Omental fat pad (tissue), 4 donors: Measurements from ENCODE around the gene AKAP6. TPM values are rescaled to one million over a fixed set of nuclear protein-coding genes. Genes with fewer than 3 reads are reported as not detected.

ENCODE experiments used
- ATAC-seq: fragments of 150-250 bp; one replicate; pipeline ENCODE4 v1.9.1; 2016; ENCODE audit warnings: mild to moderate bottlenecking, moderate library complexity; ENCODE audit not compliant: low FRiP score
- DNase-seq: peaks from one replicate; pipeline ENCODE4 v3.0.0-alpha.2; 2019; ENCODE audit warnings: low spot score
- CTCF ChIP-seq, 3 donors: fragments of 450-650 bp; IDR thresholded peaks; one replicate each; pipeline ENCODE4 v1.5.1; 2016 to 2017; ENCODE audit warnings: antibody characterized with exemption in 3 of 3, mild to moderate bottlenecking in 3 of 3, moderate library complexity in 2 of 3
- total RNA-seq, 4 donors: library from RNA; depleted of rRNA; stranded (reverse); fragments of >200 nt; gene quantifications; one replicate each; pipeline ENCODE4 v1.1.0, GENCODE V29; 2016

AKAP6 gene
- total RNA-seq, 4 donors from 2014 or later = 3.3 to 8.7 (median 5.2) TPM

- no peak for DNase-seq
- ATAC-seq = no peak
- TF ChIP-seq CTCF (IDR thresholded peaks at IDR 0.05) = no peak
Observed at GRCh38 chr14:32341947-32342846, 13.1 kb downstream of the AKAP6 start.

DNA sequence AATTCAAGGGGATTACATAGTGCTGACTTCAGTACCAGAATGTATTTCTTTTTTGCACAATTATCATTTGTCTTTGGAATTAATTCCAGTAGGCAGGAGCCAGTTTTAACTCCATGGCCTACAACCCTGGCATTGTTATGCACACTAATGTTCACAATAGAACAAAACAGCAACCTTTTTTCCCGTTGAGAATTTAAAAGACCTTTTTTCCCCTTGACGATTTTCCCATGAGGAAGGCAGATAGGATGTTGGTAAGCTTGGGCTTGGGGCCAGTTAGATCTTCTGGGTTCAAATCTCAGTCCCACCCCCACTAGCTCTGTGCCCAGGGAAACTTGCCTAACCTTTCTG, 13.7 kb downstream of the AKAP6 start:
- DNase-seq = no peak
- no peak for TF ChIP-seq CTCF (IDR thresholded peaks at IDR 0.05)
- ATAC-seq = no peak

- ATAC-seq (no peak), DNase-seq (no peak)
- TF ChIP-seq CTCF (IDR thresholded peaks at IDR 0.05) = no peak
Observed at GRCh38 chr14:32343926-32344430, 14.9 kb downstream of the AKAP6 start.

DNA sequence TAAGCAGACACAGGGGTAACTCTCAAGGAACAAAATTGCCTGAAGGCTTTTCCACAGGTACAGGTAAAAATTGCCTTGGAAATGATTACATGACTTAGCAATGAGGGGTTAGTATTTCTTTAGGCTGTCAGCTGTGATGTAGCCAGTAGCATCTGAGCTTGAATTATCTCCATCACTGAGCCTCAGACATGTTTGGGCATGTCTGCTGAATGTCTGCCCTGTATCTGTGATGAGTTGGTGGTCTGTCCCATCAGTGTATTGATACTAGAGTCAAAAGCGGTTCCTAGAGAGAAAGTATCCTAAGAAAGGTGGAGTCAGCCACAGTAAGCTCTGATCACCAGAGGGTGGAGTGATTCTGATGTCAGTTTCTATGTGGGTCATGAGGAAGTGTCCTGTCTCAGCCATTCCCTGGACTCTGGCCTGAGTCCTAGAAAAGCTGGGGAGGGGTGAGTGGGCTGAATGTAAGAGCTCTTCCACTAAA, 16.3 kb downstream of the AKAP6 start:
- no peak for TF ChIP-seq CTCF (IDR thresholded peaks at IDR 0.05)
- DNase-seq (no peak), ATAC-seq (no peak)

DNA sequence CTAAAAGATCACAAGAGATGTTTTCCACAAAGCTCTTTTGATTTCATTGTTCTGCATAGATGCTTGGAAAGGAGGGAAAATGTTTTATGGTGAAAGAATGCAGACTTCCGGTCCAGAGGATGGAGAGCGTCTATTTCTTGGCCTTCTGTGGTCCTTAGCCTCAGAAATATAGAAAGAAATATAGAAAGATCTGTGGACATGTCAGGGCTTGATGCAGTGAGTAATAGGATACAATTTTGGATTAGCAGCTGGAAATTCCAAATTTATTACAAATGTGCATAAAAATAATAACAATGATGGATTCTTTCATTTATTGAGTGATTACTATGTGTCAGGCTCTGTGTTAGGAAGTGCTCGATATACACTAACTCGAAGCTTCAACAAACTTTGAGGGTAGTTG, 20.2 kb downstream of the AKAP6 start:
- DNase-seq (no peak), ATAC-seq (no peak)
- TF ChIP-seq CTCF (IDR thresholded peaks at IDR 0.05) = no peak

DNA sequence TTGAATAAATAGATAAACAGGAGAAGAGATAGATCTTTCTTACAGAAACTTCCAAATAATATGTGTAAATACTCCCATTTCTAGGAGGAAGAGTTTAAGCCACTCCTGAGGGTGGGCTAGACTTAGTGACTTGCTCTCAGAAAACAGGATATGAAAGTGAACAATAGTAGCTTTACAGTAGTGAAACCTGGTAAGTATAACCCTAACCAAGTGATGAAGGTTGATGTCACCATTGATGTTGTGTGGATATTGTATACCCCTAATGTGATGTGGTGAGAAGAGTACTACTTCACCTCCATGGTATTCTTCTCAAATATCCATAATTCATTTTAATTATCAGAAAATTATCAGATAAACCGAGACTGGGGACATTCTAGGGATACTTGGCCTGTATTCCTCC, 20.9 kb downstream of the AKAP6 start:
- no peak for TF ChIP-seq CTCF (IDR thresholded peaks at IDR 0.05)
- ATAC-seq (no peak), DNase-seq (no peak)

DNA sequence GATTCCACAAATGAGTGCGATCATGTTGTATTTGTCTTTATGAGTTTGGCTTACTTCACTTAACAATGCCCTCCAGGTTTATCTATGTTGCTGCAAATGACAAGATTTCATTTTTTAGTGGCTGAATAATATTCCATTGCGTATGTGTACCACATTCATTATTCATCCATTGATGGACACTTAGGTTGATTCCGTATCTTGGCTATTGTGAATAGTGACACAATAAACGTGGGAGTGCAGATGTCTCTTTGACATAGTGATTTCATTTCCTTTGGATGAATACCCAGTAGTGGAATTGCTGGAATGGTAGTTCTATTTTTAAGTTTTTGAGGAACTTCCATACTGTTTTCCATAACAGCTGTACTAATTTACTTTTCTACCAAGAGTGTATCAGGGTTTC, 23.5 kb downstream of the AKAP6 start:
- no peak for DNase-seq
- ATAC-seq = no peak
- TF ChIP-seq CTCF (IDR thresholded peaks at IDR 0.05) = no peak
